HUES48 (cell line): ENCODE results near the gene MGAT3.
A peak's percentile ranks its signal among the peaks of the same experiment; 100 is the strongest.

Experiments
- H3K27ac ChIP-seq: one replicate; pipeline ENCODE4 v1.7.0; 2013; ENCODE audit warnings: low read depth, low read length, inconsistent platforms
- H3K27me3 ChIP-seq: 2 replicates; pipeline ENCODE4 v1.6.1; 2013; ENCODE audit warnings: mild to moderate bottlenecking, low read length; ENCODE audit not compliant: control insufficient read depth, insufficient read depth
- H3K36me3 ChIP-seq: 2 replicates; pipeline ENCODE4 v1.6.1; 2013; ENCODE audit warnings: low read length; ENCODE audit not compliant: control insufficient read depth, insufficient read depth
- H3K4me1 ChIP-seq: 2 replicates; pipeline ENCODE4 v1.6.1; 2013; ENCODE audit warnings: mild to moderate bottlenecking, low read length; ENCODE audit not compliant: control insufficient read depth, insufficient read depth
- H3K4me3 ChIP-seq: 2 replicates; pipeline ENCODE4 v1.5.1; 2013; ENCODE audit warnings: mild to moderate bottlenecking, low read depth, low read length
- H3K9ac ChIP-seq: 2 replicates; pipeline ENCODE4 v1.6.1; 2013; ENCODE audit warnings: mild to moderate bottlenecking, low read depth, low read length, moderate library complexity
- H3K9me3 ChIP-seq: 2 replicates; pipeline ENCODE4 v1.6.1; 2013; ENCODE audit warnings: low read length; ENCODE audit not compliant: control insufficient read depth, insufficient read depth

Gene MGAT3

GRCh38 chr22:39486951-39487825 lies 30.4 kb downstream of the MGAT3 start:
- H3K27ac ChIP-seq: no peak overlapping the region
- H3K9ac ChIP-seq: no peak overlapping the region
- H3K4me1 ChIP-seq: peaks cover 4% of the 10 kb centered on the region; the same call in 1 of the 2 replicates
- no peaks in the 10 kb centered on the region for H3K36me3 ChIP-seq
- H3K9me3 ChIP-seq: no peaks in the 10 kb centered on the region
- H3K27me3 ChIP-seq: no peaks in the 10 kb centered on the region
- no peak overlapping the region for H3K4me3 ChIP-seq

- Histone ChIP-seq H3K36me3 (no peaks in the 10 kb centered on the region), H3K27ac (no peak overlapping the region), H3K9ac (no peak overlapping the region), H3K4me1 (peaks cover 4% of the 10 kb centered on the region; the same call in 1 of the 2 replicates), H3K27me3 (no peaks in the 10 kb centered on the region), H3K4me3 (no peak overlapping the region), H3K9me3 (no peaks in the 10 kb centered on the region)
These were observed 31.2 kb downstream of the MGAT3 start for GRCh38 chr22:39487826-39488520.

- no peaks in the 10 kb centered on the region for H3K9me3 ChIP-seq
- H3K4me1 ChIP-seq: peaks cover 4% of the 10 kb centered on the region; the same call in 1 of the 2 replicates
- no peak overlapping the region for H3K9ac ChIP-seq
- no peak overlapping the region for H3K4me3 ChIP-seq
- H3K27me3 ChIP-seq: 0 out of 2 replicates have a peak, but pooled peaks cover 3% of the 10 kb centered on the region
- no peaks in the 10 kb centered on the region for H3K36me3 ChIP-seq
- no peak overlapping the region for H3K27ac ChIP-seq
These were observed 31.8 kb downstream of the MGAT3 start for GRCh38 chr22:39488563-39489083.

- Histone ChIP-seq H3K27ac (no peak overlapping the region), H3K27me3 (peaks cover 9% of the 10 kb centered on the region; the same call in 1 of the 2 replicates), H3K9me3 (no peaks in the 10 kb centered on the region), H3K9ac (no peak overlapping the region), H3K4me1 (peaks cover 4% of the 10 kb centered on the region; the same call in 1 of the 2 replicates), H3K4me3 (0 out of 2 replicates have a peak overlapping the region, but pooled peaks have one; percentile 18), H3K36me3 (no peaks in the 10 kb centered on the region)
These were observed 32.6 kb downstream of the MGAT3 start for GRCh38 chr22:39489094-39490068.

GRCh38 chr22:39490135-39490798 lies 33.5 kb downstream of the MGAT3 start:
- Histone ChIP-seq H3K27ac (no peak overlapping the region), H3K9ac (no peak overlapping the region), H3K4me1 (peaks cover 4% of the 10 kb centered on the region; the same call in 1 of the 2 replicates), H3K27me3 (peaks cover 15% of the 10 kb centered on the region; the same call in 1 of the 2 replicates), H3K4me3 (0 out of 2 replicates have a peak overlapping the region, but pooled peaks have one; percentile 18), H3K36me3 (no peaks in the 10 kb centered on the region), H3K9me3 (no peaks in the 10 kb centered on the region)

GRCh38 chr22:39490966-39491680 lies 34.3 kb downstream of the MGAT3 start:
- H3K4me3 ChIP-seq: no peak overlapping the region
- H3K9ac ChIP-seq: no peak overlapping the region
- no peaks in the 10 kb centered on the region for H3K36me3 ChIP-seq
- peaks cover 4% of the 10 kb centered on the region; the same call in 1 of the 2 replicates for H3K4me1 ChIP-seq
- no peaks in the 10 kb centered on the region for H3K9me3 ChIP-seq
- no peak overlapping the region for H3K27ac ChIP-seq
- peaks cover 15% of the 10 kb centered on the region; the same call in 1 of the 2 replicates for H3K27me3 ChIP-seq

- Histone ChIP-seq H3K27me3 (peaks cover 15% of the 10 kb centered on the region; the same call in 1 of the 2 replicates), H3K9ac (no peak overlapping the region), H3K27ac (no peak overlapping the region), H3K36me3 (no peaks in the 10 kb centered on the region), H3K4me3 (no peak overlapping the region), H3K9me3 (no peaks in the 10 kb centered on the region), H3K4me1 (peaks cover 4% of the 10 kb centered on the region; the same call in 1 of the 2 replicates)
These were observed 34.9 kb downstream of the MGAT3 start for GRCh38 chr22:39491696-39492095.

GRCh38 chr22:39492186-39492585 lies 35.4 kb downstream of the MGAT3 start:
- no peak overlapping the region for H3K9ac ChIP-seq
- no peak overlapping the region for H3K27ac ChIP-seq
- H3K36me3 ChIP-seq: no peaks in the 10 kb centered on the region
- no peak overlapping the region for H3K4me3 ChIP-seq
- H3K9me3 ChIP-seq: no peaks in the 10 kb centered on the region
- peaks cover 15% of the 10 kb centered on the region; the same call in 1 of the 2 replicates for H3K27me3 ChIP-seq
- H3K4me1 ChIP-seq: peaks cover 4% of the 10 kb centered on the region; the same call in 1 of the 2 replicates

GRCh38 chr22:39493759-39494158 lies 36.9 kb downstream of the MGAT3 start:
- Histone ChIP-seq H3K9ac (no peak overlapping the region), H3K4me3 (no peak overlapping the region), H3K9me3 (no peaks in the 10 kb centered on the region), H3K27ac (no peak overlapping the region), H3K27me3 (peaks cover 28% of the 10 kb centered on the region), H3K4me1 (peaks cover 4% of the 10 kb centered on the region; the same call in 1 of the 2 replicates), H3K36me3 (no peaks in the 10 kb centered on the region)
